ENCODE data around the gene MSRB2.

Gene MSRB2

GRCh38 chr10:23095404-23095965, at the start of gene MSRB2:
TSS of gene MSRB2 (plus strand) at chr10:23095579. CDS start at chr10:23095609, 30 bp downstream.
- in situ Hi-C loops (cut with MboI; ENCODE audit: low sequenced_read_pairs), result no loop called here

- in situ Hi-C loops (cut with MboI; ENCODE audit: low sequenced_read_pairs), result no loop called here
Observed at GRCh38 chr10:23046027-23046426, 49.4 kb upstream of the MSRB2 start.

- in situ Hi-C loops (cut with MboI; ENCODE audit: low sequenced_read_pairs), result no loop called here
Observed at GRCh38 chr10:23047201-23048050, 48.0 kb upstream of the MSRB2 start.

GRCh38 chr10:23048191-23048590, 47.2 kb upstream of the MSRB2 start:
- in situ Hi-C loops (cut with MboI; ENCODE audit: low sequenced_read_pairs), result no loop called here

GRCh38 chr10:23051278-23051677, 44.1 kb upstream of the MSRB2 start:
- in situ Hi-C loops (cut with MboI; ENCODE audit: low sequenced_read_pairs), result loop anchor here (25.0 kb wide), 1 partner anchor 1564 kb away; no protein-coding TSS in a partner anchor

- in situ Hi-C loops (cut with MboI; ENCODE audit: low sequenced_read_pairs), result loop anchor here (25.0 kb wide), 1 partner anchor 1565 kb away; no protein-coding TSS in a partner anchor
Observed at GRCh38 chr10:23051855-23052331, 43.5 kb upstream of the MSRB2 start.

- in situ Hi-C loops (cut with MboI; ENCODE audit: low sequenced_read_pairs), result loop anchor here (25.0 kb wide), 1 partner anchor 1566 kb away; no protein-coding TSS in a partner anchor
Observed at GRCh38 chr10:23053036-23053435, 42.3 kb upstream of the MSRB2 start.

- in situ Hi-C loops (cut with MboI; ENCODE audit: low sequenced_read_pairs), result loop anchor here (25.0 kb wide), 1 partner anchor 1568 kb away; no protein-coding TSS in a partner anchor
Observed at GRCh38 chr10:23055424-23056185, 39.8 kb upstream of the MSRB2 start.

- in situ Hi-C loops (cut with MboI; ENCODE audit: low sequenced_read_pairs), result loop anchor here (25.0 kb wide), 1 partner anchor 1569 kb away; no protein-coding TSS in a partner anchor
Observed at GRCh38 chr10:23056186-23056579, 39.2 kb upstream of the MSRB2 start.

- in situ Hi-C loops (cut with MboI; ENCODE audit: low sequenced_read_pairs), result loop anchor here (25.0 kb wide), 1 partner anchor 1571 kb away; no protein-coding TSS in a partner anchor
Observed at GRCh38 chr10:23058366-23058765, 37.0 kb upstream of the MSRB2 start.

- in situ Hi-C loops (cut with MboI; ENCODE audit: low sequenced_read_pairs), result loop anchor here (25.0 kb wide), 1 partner anchor 1574 kb away; no protein-coding TSS in a partner anchor
Observed at GRCh38 chr10:23060918-23061317, 34.5 kb upstream of the MSRB2 start.

- in situ Hi-C loops (cut with MboI; ENCODE audit: low sequenced_read_pairs), result loop anchor here (25.0 kb wide), 1 partner anchor 1576 kb away; no protein-coding TSS in a partner anchor
Observed at GRCh38 chr10:23063045-23063972, 32.1 kb upstream of the MSRB2 start.

- in situ Hi-C loops (cut with MboI; ENCODE audit: low sequenced_read_pairs), result loop anchor here (25.0 kb wide), 1 partner anchor 1577 kb away; no protein-coding TSS in a partner anchor
Observed at GRCh38 chr10:23063973-23064812, 31.2 kb upstream of the MSRB2 start.

GRCh38 chr10:23064813-23065114, 30.6 kb upstream of the MSRB2 start:
- in situ Hi-C loops (cut with MboI; ENCODE audit: low sequenced_read_pairs), result loop anchor here (25.0 kb wide), 1 partner anchor 1577 kb away; no protein-coding TSS in a partner anchor

- in situ Hi-C loops (cut with MboI; ENCODE audit: low sequenced_read_pairs), result loop anchor here (25.0 kb wide), 1 partner anchor 1578 kb away; no protein-coding TSS in a partner anchor
Observed at GRCh38 chr10:23065181-23065948, 30.0 kb upstream of the MSRB2 start.

- in situ Hi-C loops (cut with MboI; ENCODE audit: low sequenced_read_pairs), result loop anchor here (25.0 kb wide), 1 partner anchor 1580 kb away; no protein-coding TSS in a partner anchor
Observed at GRCh38 chr10:23067337-23067736, 28.0 kb upstream of the MSRB2 start.

GRCh38 chr10:23067939-23068775, 27.2 kb upstream of the MSRB2 start:
- in situ Hi-C loops (cut with MboI; ENCODE audit: low sequenced_read_pairs), result loop anchor here (25.0 kb wide), 1 partner anchor 1581 kb away; no protein-coding TSS in a partner anchor
